ENCODE measurements around the gene EVI5.

DNA sequence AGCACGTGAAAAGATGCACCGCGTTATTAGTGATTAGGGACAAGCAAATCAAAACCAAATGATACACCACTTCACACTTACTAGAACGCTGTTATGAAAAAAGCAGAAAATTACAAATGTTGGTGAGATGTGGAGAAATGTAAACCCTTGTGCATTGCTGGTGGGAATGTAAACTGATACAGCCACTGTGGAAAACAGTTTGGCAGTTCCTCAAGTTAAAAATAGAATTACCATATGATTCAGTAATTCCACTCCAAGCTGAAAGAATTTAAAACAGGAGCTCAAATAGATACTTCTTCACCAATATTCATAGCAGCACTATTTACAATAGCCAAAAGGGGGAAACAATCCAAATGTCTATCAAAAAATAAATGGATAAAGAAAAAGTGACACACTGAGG, 10.3 kb upstream of the EVI5 start:
- TF ChIP-seq POLR2AphosphoS5 (IDR thresholded peaks at IDR 0.05; ENCODE audit: low read depth, low read length) (no peak), POLR2A (IDR thresholded peaks at IDR 0.05; ENCODE audit: low read depth, low read length) (no peak), TAF1 (IDR thresholded peaks at IDR 0.05; ENCODE audit: borderline replicate concordance, low read depth, low read length) (no peak)
